GM10248 (cell line): Measurements from ENCODE around the gene ARSG.

Experiments
- CTCF ChIA-PET: fragments of 300-600 bp; sonication (Branson Sonifier 250); formaldehyde crosslinking; extraction: SDS; loops from one replicate; lab custom pipeline; 2021; ENCODE audit warnings: antibody characterized with exemption; lab: Yijun Ruan, JAX
- POLR2A ChIA-PET: fragments of 350-650 bp; sonication (Branson Sonifier 250); formaldehyde crosslinking; extraction: SDS; loops from one replicate; lab custom pipeline; 2020; ENCODE audit warnings: antibody characterized with exemption; lab: Yijun Ruan, JAX
- DNase-seq: peaks from one replicate; pipeline ENCODE4 v3.0.0; 2012; ENCODE audit errors: extremely low spot score
- TF ChIP-seq, protein P1 (sequence below): IDR thresholded peaks from 2 replicates; pipeline ENCODE4 v1.5.1; 2012; ENCODE audit warnings: mild to moderate bottlenecking, low read depth; ENCODE audit errors: extremely low read depth, missing control alignments, control extremely low read depth

Gene ARSG

DNA sequence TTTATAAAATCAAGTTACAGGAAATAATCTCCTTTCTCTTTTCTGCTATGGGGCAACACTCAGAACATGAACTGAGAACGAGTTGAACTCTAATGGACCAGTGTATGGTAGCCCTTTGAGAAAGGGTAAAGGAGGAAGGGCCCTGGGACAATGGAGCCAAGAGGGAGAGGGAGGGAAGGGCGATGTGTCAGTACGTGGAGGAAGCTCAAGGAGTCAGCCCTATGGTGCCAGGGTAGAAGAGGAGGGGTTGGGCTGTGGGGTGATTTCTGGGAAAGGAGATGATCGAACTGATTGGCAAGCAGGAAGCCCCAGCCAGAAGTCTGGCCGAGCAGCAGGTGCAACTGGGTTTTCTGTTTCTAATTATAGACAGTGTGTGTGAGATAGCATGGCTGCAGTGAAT is 170.3 kb downstream of the ARSG start:
- DNase-seq: no peak
- CTCF ChIA-PET: interaction anchor here (1.1 to 4.1 kb wide), 14 partner anchors 8 to 289 kb away, joined by 3 to 28 read pairs (median 5); no protein-coding TSS in a partner anchor
- TF ChIP-seq, protein P1, sequence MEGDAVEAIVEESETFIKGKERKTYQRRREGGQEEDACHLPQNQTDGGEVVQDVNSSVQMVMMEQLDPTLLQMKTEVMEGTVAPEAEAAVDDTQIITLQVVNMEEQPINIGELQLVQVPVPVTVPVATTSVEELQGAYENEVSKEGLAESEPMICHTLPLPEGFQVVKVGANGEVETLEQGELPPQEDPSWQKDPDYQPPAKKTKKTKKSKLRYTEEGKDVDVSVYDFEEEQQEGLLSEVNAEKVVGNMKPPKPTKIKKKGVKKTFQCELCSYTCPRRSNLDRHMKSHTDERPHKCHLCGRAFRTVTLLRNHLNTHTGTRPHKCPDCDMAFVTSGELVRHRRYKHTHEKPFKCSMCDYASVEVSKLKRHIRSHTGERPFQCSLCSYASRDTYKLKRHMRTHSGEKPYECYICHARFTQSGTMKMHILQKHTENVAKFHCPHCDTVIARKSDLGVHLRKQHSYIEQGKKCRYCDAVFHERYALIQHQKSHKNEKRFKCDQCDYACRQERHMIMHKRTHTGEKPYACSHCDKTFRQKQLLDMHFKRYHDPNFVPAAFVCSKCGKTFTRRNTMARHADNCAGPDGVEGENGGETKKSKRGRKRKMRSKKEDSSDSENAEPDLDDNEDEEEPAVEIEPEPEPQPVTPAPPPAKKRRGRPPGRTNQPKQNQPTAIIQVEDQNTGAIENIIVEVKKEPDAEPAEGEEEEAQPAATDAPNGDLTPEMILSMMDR: no peak
- POLR2A ChIA-PET: no interaction called here

DNA sequence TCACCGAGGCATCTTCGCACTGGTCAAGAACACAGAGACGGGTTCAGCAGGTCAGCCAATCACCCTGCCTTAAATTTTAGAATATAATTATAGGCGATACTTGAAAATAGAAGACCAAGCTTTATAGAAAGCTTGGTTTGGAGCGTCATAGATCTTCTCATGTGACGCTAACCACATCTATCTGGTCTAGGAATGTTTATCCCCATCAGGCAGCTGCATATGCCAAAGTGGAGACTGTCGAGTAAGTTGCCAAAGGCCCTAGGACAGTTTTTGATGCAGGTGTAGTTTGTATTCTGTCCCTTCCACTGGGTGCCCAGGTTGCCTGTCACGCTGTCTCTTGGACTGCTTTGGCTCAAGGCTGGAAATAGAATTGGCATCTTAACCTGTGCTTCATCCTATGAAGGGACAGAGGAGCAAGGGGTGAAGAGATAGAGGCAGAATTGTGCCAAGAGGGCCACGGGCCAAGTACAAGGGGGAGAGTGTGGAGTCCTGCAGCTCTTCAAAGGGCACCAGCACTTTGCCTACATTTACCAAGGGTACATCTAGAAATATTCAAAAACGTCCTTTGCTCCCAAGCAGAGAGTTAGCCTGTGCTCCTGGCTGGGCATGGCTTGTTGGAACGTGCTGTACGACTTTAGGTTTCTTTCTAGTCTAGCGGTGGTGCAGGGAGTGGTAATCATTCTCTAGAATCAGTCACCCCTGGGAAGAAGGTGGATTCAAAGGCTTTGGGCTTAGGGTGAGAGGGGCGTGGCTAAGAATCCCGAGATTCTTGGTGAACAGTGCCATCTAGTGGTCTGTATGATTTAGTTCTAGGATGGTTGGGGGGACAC is 171.3 kb downstream of the ARSG start:
- TF ChIP-seq, protein P1: peak; percentile 67
- ChIA-PET CTCF (interaction anchor here (0.6 to 4.1 kb wide), 24 partner anchors 9 to 499 kb away, joined by 3 to 28 read pairs (median 4); no protein-coding TSS in a partner anchor), POLR2A (interaction anchor here (0.6 kb wide), 1 partner anchor 218 kb away, joined by 4 read pairs; no protein-coding TSS in a partner anchor)
- peak; percentile 62 for DNase-seq

DNA sequence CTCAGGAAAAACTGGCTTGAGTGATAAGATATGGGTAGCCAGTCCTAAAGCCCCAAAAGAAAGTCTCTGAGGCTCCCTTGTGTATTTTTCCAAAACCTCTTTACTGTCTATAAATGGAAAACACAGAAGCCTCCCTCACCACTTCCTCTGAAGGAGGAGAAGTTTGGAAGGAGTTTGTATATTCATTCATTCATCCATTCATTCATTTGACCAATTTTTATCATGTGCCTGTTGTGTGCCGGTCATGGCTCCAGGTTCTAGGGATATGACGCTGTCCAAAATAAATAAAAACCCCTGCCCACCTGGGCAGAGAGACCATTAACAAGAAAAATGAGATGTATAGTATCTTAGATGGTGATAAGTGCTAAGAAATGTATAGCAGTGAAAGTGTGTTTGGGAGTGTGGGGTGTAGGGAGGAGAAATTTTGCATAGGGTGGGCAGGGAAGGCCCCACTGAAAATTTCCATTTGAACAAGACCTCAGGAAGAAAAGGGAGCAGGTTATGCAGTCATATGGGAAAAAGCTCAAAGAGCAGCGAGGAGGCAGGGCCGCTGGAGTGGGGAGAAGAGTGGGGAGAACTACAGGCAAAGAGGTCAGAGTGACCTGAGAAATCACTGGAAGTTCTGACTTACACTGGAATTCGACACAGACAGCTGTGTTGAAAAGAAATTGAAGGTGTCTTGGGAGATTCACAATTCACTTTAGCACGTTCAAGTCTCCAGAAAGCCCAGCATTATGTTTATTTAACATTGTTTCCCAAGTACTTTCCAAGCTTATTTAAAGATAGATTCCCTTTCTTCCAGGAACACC is 172.1 kb downstream of the ARSG start:
- no peak for DNase-seq
- CTCF ChIA-PET: interaction anchor here (0.7 to 4.1 kb wide), 17 partner anchors 17 to 607 kb away, joined by 3 to 28 read pairs (median 4); partner anchors contain the start of genes AMZ2 and PRKAR1A
- POLR2A ChIA-PET: interaction anchor here (0.6 kb wide), 1 partner anchor 132 kb away, joined by 3 read pairs; no protein-coding TSS in a partner anchor
- TF ChIP-seq, protein P1: no peak

DNA sequence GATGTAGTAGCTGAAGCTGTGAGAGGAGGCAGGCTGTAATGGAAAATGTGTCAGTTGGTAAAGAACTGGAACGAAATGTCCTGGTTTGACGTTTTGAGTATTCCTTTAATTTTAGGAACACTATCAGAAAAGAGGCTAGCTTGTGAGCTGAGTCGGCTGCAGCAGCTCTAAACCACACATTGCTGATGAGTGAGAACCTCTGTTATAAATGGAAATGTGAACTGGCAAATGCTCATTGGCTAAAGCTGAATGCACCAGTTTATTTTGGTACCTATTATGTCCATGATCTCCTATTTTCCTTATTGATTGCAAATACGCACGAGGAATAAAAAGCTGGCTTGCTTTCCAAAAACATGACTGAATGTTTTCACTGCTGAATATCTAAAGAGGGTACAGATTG is 177.0 kb downstream of the ARSG start:
- ChIA-PET CTCF (interaction anchor here (0.9 to 4.1 kb wide), 7 partner anchors 8 to 295 kb away, joined by 3 to 17 read pairs (median 7); no protein-coding TSS in a partner anchor), POLR2A (no interaction called here)
- no peak for DNase-seq
- TF ChIP-seq, protein P1: no peak

DNA sequence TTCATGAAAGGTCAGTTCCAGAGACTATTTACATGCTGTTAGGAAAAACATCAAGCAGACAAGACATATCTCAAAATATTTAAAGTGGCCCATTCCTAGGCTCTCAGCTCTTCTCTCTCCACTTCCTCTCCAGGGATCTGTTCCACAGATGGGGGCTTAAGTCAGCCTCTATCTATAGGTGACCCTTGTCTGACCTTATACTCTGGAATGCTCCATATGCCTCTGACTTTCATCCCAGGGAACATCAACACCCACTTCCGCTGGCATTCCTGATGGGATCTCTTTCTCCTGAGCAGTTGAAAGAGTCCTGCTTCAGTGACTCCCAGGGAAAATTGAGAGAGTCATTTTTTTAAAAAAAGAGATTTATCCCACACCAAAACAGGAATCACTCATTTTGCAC is 177.5 kb downstream of the ARSG start:
- ChIA-PET POLR2A (no interaction called here), CTCF (interaction anchor here (1.1 to 3.4 kb wide), 5 partner anchors 8 to 296 kb away, joined by 3 to 17 read pairs (median 11); no protein-coding TSS in a partner anchor)
- DNase-seq: no peak
- TF ChIP-seq, protein P1: no peak
